GM06990 (cell line): Measurements from ENCODE around the gene FAM222A.

Source experiments
- DNase-seq: peaks from one replicate; pipeline ENCODE4 v3.0.0-alpha.2; 2011; ENCODE audit not compliant: insufficient read length; ENCODE audit errors: extremely low read depth
- H3K27me3 ChIP-seq: replicated peaks from 2 replicates; pipeline ENCODE4 v1.6.0; 2011; ENCODE audit warnings: low read length; ENCODE audit not compliant: control insufficient read depth, insufficient read depth
- H3K36me3 ChIP-seq: 2 replicates; pipeline ENCODE4 v1.5.1; 2011; ENCODE audit warnings: low read length; ENCODE audit not compliant: control insufficient read depth, insufficient read depth
- H3K4me3 ChIP-seq: replicated peaks from 2 replicates; pipeline ENCODE4 v1.5.1; 2011; ENCODE audit warnings: low read depth, mild to moderate bottlenecking, control low read depth, low read length
- TF ChIP-seq, protein P1 (sequence below): IDR thresholded peaks from 2 replicates; pipeline ENCODE4 v1.5.1; 2011; ENCODE audit warnings: low read length, control low read depth, mild to moderate bottlenecking, inconsistent platforms; ENCODE audit not compliant: insufficient read depth, poor library complexity, severe bottlenecking

FAM222A gene

DNA sequence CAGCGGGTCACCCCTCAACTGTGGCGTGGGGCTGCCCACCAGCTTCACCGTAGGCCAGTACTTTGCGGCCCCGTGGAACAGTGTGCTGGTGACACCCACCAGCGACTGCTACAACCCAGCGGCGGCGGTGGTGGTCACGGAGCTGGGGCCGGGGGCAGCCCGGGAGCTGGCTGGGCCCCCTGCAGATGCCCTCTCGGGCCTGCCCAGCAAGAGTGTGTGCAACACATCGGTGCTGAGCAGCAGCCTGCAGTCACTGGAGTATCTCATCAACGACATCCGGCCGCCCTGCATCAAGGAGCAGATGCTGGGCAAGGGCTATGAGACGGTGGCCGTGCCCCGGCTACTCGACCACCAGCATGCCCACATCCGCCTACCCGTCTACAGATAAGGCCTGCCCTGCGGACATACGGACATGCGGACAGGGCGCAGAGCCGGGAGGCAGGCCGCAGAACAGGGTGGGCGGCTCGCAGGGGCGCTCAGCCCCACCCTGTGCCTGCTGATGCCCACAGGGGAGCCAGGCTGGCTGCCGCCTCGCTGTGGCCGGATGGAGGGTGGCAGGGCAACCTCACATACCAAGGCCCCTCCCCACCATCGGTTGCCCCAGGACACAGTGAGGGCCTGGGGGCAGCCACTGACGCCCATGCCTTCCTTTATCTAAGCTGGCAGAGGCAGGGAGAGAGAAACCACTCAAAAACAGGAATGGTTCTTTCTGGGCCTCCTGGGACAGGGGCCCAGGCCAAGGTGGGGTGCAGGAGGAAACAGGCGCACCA lies 55.5 kb downstream of the FAM222A start:
- no peak for DNase-seq
- Histone ChIP-seq H3K27me3 (no peaks in the 10 kb centered on the region), H3K4me3 (no peak overlapping the region), H3K36me3 (no peaks in the 10 kb centered on the region)
- TF ChIP-seq, protein P1, sequence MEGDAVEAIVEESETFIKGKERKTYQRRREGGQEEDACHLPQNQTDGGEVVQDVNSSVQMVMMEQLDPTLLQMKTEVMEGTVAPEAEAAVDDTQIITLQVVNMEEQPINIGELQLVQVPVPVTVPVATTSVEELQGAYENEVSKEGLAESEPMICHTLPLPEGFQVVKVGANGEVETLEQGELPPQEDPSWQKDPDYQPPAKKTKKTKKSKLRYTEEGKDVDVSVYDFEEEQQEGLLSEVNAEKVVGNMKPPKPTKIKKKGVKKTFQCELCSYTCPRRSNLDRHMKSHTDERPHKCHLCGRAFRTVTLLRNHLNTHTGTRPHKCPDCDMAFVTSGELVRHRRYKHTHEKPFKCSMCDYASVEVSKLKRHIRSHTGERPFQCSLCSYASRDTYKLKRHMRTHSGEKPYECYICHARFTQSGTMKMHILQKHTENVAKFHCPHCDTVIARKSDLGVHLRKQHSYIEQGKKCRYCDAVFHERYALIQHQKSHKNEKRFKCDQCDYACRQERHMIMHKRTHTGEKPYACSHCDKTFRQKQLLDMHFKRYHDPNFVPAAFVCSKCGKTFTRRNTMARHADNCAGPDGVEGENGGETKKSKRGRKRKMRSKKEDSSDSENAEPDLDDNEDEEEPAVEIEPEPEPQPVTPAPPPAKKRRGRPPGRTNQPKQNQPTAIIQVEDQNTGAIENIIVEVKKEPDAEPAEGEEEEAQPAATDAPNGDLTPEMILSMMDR, result no peak

DNA sequence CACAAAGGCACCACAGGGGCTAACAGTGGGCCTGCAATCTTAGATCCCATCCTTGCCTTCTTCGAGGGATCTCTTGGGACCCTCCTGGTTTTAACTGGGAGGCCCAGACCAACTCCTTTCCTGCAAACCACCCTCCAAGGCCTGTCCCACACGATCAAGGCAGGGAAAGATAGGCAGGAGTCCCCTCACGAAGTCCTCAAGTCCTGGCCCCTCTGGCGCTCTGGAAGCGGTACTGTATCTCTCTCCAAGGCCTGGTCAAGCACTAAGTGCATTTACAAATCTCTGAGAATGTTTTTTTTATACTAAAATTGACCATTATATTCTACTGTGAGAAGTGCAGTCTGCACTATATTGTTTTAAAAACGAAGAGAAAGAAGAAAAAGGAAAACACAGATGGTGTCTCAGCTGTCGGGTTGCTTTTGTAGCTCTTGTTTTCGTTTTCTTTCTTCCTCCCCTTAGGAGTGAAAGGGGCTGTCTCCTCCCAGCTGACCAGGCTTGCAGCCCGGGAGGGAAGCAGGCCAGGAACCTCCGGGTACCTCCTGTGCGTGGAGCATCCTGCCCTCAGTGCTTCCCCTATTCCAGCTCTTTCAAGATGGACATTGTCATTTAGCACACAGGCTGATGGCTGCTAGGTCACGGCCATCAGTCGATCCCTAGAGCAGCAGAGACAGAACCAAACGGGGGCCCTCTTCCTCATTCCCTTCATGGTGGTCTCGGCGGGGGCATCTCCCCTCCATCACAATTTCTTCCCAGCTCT lies 56.7 kb downstream of the FAM222A start:
- no peaks in the 10 kb centered on the region for H3K36me3 ChIP-seq
- no peak for DNase-seq
- no peak overlapping the region for H3K4me3 ChIP-seq
- TF ChIP-seq, protein P1, result no peak
- no peaks in the 10 kb centered on the region for H3K27me3 ChIP-seq

- TF ChIP-seq, protein P1, result no peak
- DNase-seq, result no peak
- H3K4me3 ChIP-seq, result no peak overlapping the region
- no peaks in the 10 kb centered on the region for H3K27me3 ChIP-seq
- H3K36me3 ChIP-seq, result no peaks in the 10 kb centered on the region
These were observed 57.4 kb downstream of the FAM222A start for GRCh38 chr12:109770861-109771670.

DNA sequence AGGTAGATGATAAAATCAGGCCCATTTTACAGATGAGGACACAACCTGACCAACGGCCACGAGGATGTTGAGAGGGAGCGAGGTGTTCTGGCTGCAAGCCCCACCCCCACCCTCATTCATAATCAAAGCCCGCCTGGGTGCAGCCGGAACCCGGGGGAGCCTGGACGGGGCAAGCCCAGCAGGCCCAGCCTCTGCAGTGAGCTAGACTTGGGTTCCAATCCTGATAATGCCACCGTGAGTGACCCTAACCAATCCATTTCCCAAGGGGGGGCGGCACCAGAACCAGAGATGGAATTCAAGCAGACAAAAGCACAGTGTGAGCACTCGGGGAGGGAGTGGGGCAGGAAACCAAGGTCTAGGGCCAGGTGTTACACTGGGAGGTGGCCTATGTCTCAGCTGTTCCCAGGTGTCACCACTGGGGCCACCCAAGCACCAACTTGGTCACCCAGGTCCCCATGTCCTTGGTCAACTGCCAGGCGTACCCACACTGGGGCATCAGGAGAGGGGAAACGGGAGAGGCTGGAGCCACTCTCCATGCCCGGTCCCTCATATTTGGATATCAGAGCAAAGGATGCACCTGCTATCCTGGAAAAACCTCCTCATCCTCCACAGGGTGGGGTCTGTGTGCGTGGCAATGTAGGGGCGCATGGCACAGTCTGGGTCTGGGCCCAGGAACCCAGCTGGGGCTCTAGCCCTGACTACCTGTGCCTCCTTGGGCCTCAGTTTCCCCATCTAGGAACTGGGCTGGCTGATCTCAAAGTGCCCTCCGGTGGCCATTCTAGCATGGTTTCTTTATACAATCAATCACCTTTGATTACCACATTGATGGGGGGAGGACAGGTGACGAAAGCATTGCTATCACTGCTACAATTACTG lies 58.4 kb downstream of the FAM222A start:
- Histone ChIP-seq H3K4me3 (no peak overlapping the region), H3K36me3 (no peaks in the 10 kb centered on the region), H3K27me3 (no peaks in the 10 kb centered on the region)
- TF ChIP-seq, protein P1, result no peak
- no peak for DNase-seq
